ENCODE results near the gene WASF3.
"Not testable (repeated sequence)": the region's sequence is repeated elsewhere in the genome, so short reads cannot be mapped to it uniquely, and the experiment has no call there.

Gene WASF3

DNA sequence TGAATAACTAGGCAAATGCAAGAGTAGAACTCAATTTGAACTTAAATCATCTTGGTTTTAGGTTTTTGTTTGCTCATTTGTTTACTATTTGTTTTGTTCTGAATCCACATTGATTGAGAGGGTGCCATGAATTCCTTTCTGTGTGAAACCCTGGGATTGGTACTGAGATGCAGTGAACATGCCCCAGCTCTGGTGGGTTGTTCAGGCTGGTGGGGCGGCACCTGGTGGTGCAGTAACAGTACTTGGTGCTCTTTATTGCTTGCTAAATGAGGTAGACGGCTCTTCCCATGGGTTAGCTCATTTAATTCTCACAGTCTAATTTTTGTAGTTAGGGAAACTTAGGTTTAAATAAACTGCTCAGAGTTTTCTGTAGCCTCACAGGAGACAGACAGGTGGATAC lies 48.4 kb downstream of the WASF3 start:
- intact Hi-C loops (cut with micrococcal nuclease) = no loop called here
- Mint-ChIP-seq H3K9me3 (no peaks in the 10 kb centered on the region), H3K4me1 (ENCODE audit: low read depth) (no peaks in the 10 kb centered on the region), H3K36me3 (ENCODE audit: low read depth) (no peaks in the 10 kb centered on the region), H3K27me3 (peaks cover 1% of the 10 kb centered on the region), H3K27ac (no peak overlapping the region), H3K4me3 (no peak overlapping the region)

DNA sequence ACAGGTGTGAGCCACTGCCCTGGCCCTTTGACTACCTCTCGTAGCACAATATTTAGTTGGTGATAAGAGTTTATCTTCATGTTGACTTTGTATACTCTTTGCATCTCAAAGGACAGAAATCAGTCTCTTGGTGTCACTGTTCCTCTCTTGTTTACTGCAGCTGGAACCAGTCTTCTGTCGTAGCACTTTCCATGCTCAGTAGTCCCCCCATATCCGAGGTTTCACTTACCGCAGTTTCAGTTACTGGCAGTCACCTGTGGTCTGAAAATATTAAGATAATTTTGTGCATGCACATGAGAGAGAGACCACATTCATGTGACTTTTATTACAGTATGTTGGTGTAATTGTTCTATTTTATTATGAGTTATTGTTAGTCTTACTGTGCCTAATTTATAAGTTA lies 49.1 kb downstream of the WASF3 start:
- H3K4me1 Mint-ChIP-seq (ENCODE audit: low read depth) = no peaks in the 10 kb centered on the region
- H3K36me3 Mint-ChIP-seq (ENCODE audit: low read depth) = no peaks in the 10 kb centered on the region
- no peak overlapping the region for H3K4me3 Mint-ChIP-seq
- H3K27me3 Mint-ChIP-seq = peaks cover 1% of the 10 kb centered on the region
- H3K9me3 Mint-ChIP-seq = no peaks in the 10 kb centered on the region
- H3K27ac Mint-ChIP-seq = no peak overlapping the region
- intact Hi-C loops (cut with micrococcal nuclease) = no loop called here

DNA sequence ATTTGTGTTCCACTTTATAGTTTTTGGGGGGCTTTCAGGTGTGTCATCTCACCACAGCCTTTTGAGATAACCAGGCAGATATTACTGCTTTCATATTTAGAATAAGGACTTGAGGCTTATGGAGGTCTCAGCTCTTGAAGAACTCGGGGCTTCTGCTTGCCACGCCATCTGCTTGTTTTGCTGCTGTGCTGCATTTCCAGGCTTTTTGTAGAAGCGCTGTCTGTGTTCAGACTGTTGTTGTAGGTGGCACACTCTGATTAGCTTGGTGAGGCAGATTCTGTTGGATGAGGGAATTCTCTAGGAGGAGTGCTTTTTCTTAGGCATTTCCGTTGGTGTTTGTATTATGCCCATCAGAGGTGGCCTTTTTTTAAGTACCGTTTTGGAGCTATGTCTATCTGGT lies 57.2 kb downstream of the WASF3 start:
- no peak overlapping the region for H3K27ac Mint-ChIP-seq
- no peaks in the 10 kb centered on the region for H3K36me3 Mint-ChIP-seq (ENCODE audit: low read depth)
- no peak overlapping the region for H3K4me3 Mint-ChIP-seq
- H3K9me3 Mint-ChIP-seq = no peaks in the 10 kb centered on the region
- H3K4me1 Mint-ChIP-seq (ENCODE audit: low read depth) = no peaks in the 10 kb centered on the region
- H3K27me3 Mint-ChIP-seq = peaks cover 1% of the 10 kb centered on the region
- intact Hi-C loops (cut with micrococcal nuclease) = no loop called here

DNA sequence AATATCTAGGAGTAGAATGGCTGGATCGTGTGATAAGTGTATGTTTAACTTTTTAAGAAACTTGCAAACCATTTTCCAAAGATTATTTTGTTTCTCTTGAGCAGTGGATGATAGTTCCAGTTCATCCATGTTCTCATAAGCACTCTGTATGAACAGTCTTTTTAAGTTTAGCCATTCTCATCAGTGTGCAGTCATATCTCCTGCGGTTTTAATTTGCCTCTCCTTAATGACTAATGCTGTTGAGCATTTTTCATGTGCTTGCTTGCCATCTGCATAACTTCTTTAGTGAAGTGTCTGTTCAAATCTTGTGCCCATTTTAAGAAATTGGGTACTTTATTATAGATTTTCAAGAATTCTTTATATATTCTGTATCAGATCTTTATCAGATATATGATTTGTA lies 58.6 kb downstream of the WASF3 start:
- H3K27ac Mint-ChIP-seq = no peak overlapping the region
- H3K27me3 Mint-ChIP-seq = no peaks in the 10 kb centered on the region
- H3K4me1 Mint-ChIP-seq (ENCODE audit: low read depth) = no peaks in the 10 kb centered on the region
- no peaks in the 10 kb centered on the region for H3K36me3 Mint-ChIP-seq (ENCODE audit: low read depth)
- H3K9me3 Mint-ChIP-seq = no peaks in the 10 kb centered on the region
- no peak overlapping the region for H3K4me3 Mint-ChIP-seq
- intact Hi-C loops (cut with micrococcal nuclease) = no loop called here

DNA sequence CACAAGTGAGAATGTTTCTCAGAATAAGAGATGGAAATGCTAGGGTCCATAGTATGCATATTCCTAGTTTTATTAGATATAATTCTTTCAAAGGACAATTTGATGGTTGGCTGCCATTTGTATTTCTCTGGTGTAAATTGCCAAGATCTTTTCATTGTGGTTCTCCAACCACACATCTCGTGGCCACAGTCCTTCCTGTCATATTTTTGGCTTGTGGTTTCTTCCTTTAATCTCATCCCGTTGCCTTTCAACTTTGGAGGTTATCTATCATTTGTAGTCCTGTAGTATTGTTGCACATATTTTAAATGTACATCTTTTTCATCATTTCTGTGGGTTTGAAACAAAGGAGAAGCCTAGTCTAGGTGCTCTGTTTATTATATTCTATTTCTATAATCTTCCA lies 61.2 kb downstream of the WASF3 start:
- Mint-ChIP-seq H3K36me3 (ENCODE audit: low read depth) (no peaks in the 10 kb centered on the region), H3K27me3 (no peaks in the 10 kb centered on the region), H3K27ac (no peak overlapping the region), H3K4me3 (no peak overlapping the region), H3K9me3 (peaks cover 7% of the 10 kb centered on the region), H3K4me1 (ENCODE audit: low read depth) (no peaks in the 10 kb centered on the region)
- intact Hi-C loops (cut with micrococcal nuclease) = no loop called here

DNA sequence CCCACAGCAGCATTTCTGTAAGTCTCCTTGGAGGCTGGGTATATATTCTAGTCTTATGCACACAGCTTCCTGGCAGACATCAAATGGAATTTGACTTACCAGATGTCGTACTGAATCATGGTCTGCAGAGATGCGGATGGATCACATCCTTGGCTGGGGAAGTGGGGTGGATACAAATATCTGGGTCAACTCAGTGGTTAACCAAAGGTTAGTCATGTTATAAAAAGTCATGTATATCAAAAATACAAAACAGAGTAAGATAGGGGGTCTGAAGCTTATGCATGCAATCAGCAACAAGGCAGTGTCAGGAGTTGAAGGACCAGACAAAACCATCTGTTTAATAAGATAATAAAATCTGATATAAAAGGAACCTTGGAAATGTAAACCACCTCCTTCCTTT lies 61.9 kb downstream of the WASF3 start:
- H3K9me3 Mint-ChIP-seq = peaks cover 13% of the 10 kb centered on the region
- no peaks in the 10 kb centered on the region for H3K27me3 Mint-ChIP-seq
- no peak overlapping the region for H3K4me3 Mint-ChIP-seq
- intact Hi-C loops (cut with micrococcal nuclease) = no loop called here
- no peaks in the 10 kb centered on the region for H3K36me3 Mint-ChIP-seq (ENCODE audit: low read depth)
- no peak overlapping the region for H3K27ac Mint-ChIP-seq
- H3K4me1 Mint-ChIP-seq (ENCODE audit: low read depth) = no peaks in the 10 kb centered on the region

DNA sequence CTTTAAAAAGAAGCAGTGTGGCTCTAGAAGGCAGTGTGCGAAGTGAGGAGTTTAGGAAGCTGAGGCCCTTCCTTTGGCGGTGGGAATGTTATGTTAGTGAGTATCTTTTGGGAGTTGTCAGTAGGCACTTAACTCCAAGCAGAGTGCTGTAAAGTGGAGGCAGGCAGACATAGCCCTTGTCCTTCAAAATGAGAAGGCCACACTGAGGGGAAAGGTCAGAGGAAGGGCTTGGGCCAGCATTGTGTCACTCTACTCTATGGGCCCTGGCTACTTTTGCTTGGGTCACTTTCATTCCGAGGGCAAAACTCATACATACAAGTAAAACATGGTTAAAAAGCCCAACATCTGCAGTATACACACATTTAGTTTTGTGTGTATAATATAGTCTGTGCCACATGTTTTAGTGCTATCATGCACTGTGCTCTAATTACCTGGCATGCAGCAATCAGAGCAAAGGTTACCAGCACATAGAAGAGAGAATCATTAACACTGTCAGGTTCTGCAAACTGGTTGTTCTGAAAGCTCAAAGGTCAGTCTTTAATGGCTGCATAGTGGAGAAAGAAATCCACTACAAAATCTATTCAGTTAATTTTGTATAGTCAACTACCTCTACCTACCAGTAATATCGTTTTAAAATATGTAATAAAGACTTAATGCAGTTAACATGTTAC lies 64.4 kb downstream of the WASF3 start:
- Mint-ChIP-seq H3K27me3 (no peaks in the 10 kb centered on the region), H3K4me1 (ENCODE audit: low read depth) (no peaks in the 10 kb centered on the region), H3K36me3 (ENCODE audit: low read depth) (no peaks in the 10 kb centered on the region)

DNA sequence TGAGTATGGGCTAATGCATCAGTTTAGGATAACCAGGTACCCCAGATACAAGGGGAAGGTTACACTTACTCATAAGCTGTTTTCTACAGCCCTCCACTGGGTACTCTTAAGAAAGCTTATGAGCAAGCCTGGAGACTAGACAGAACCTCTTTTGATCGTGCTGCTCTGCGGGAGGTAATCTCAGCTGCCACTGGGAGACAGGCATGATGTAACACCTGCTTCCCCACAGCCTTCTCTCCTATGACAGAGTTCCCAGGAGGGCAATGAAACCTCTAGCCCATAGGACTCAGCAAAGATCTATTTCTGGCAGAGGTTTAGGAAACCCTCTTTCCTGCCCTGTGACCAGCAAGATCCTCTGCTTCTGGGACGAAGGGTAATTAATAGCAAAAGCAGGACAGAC lies 65.6 kb downstream of the WASF3 start:
- Mint-ChIP-seq H3K4me3 (no peak overlapping the region), H3K27ac (no peak overlapping the region), H3K4me1 (ENCODE audit: low read depth) (no peaks in the 10 kb centered on the region), H3K27me3 (no peaks in the 10 kb centered on the region), H3K36me3 (ENCODE audit: low read depth) (no peaks in the 10 kb centered on the region), H3K9me3 (peaks cover 30% of the 10 kb centered on the region)
- intact Hi-C loops (cut with micrococcal nuclease) = no loop called here

More for the DNA sequence above, 64.4 kb downstream of the WASF3 start:
- Mint-ChIP-seq H3K27ac (no peak overlapping the region), H3K4me3 (no peak overlapping the region), H3K9me3 (peaks cover 30% of the 10 kb centered on the region)
- intact Hi-C loops (cut with micrococcal nuclease) = no loop called here

DNA sequence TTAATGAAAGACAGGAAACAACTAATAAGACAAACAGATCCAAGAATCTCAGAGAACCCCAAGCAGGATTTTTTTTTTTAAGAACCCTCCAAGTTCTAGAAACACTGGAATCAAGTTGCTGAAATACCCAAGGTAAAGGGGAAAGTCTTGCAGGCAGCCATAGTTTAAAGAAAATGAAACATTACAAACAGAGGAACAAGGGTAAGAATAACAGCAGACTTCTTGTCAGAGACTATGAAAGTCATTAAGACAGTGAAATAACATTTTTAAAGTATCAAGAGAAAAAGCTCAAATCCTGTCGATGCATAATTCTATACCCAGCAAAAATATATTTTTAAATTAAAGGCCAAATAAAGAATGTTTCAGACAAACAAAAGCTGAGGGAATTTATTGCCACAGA lies 67.1 kb downstream of the WASF3 start:
- H3K27ac Mint-ChIP-seq = no peak overlapping the region
- peaks cover 37% of the 10 kb centered on the region for H3K9me3 Mint-ChIP-seq
- intact Hi-C loops (cut with micrococcal nuclease) = no loop called here
- H3K36me3 Mint-ChIP-seq (ENCODE audit: low read depth) = no peaks in the 10 kb centered on the region
- H3K27me3 Mint-ChIP-seq = no peaks in the 10 kb centered on the region
- no peak overlapping the region for H3K4me3 Mint-ChIP-seq
- H3K4me1 Mint-ChIP-seq (ENCODE audit: low read depth) = no peaks in the 10 kb centered on the region

DNA sequence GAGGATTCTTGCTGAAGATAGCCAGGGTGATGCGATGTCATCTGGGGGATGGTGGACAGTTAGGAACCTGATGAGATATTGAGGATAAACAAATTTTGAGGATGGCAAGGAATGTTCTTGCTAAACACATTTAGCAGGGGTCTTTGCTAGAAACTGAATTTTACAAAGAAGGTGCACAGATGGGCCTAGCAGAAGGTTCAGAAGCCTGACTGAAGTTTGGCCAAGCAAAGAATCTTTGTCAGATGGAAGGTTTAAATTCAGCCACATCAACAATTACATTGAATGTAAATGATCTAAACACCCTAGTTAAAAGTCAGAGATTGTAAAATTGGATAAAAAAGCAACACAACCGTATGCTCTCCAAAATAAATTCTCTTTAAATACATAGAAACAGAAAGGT lies 68.8 kb downstream of the WASF3 start:
- Mint-ChIP-seq H3K36me3 (ENCODE audit: low read depth) (no peaks in the 10 kb centered on the region), H3K27ac (no peak overlapping the region), H3K9me3 (peaks cover 37% of the 10 kb centered on the region), H3K4me3 (no peak overlapping the region), H3K4me1 (ENCODE audit: low read depth) (no peaks in the 10 kb centered on the region), H3K27me3 (no peaks in the 10 kb centered on the region)
- intact Hi-C loops (cut with micrococcal nuclease) = no loop called here

DNA sequence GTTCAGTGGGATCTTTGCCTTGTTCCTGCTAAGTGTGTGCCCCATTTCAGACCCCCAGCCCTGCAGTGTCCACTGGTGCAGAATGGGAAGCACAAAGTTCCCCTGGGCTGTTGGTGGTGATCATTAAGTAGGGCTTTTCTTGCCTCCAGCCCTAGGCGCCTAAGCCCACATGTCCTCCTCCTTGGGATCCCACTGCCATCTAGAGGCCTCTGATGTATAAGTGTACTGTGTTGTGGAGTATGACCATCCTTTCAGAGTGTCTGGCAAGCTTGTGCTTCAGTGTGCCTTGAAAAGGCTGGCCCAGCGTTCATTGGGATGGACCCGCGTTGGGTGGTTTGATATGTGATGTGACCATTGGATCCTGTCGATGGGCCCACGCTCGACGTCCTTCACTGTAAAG lies 71.2 kb downstream of the WASF3 start:
- Mint-ChIP-seq H3K9me3 (peaks cover 39% of the 10 kb centered on the region), H3K4me1 (ENCODE audit: low read depth) (no peaks in the 10 kb centered on the region), H3K27ac (no peak overlapping the region), H3K36me3 (ENCODE audit: low read depth) (no peaks in the 10 kb centered on the region), H3K27me3 (no peaks in the 10 kb centered on the region), H3K4me3 (no peak overlapping the region)
- intact Hi-C loops (cut with micrococcal nuclease) = no loop called here

DNA sequence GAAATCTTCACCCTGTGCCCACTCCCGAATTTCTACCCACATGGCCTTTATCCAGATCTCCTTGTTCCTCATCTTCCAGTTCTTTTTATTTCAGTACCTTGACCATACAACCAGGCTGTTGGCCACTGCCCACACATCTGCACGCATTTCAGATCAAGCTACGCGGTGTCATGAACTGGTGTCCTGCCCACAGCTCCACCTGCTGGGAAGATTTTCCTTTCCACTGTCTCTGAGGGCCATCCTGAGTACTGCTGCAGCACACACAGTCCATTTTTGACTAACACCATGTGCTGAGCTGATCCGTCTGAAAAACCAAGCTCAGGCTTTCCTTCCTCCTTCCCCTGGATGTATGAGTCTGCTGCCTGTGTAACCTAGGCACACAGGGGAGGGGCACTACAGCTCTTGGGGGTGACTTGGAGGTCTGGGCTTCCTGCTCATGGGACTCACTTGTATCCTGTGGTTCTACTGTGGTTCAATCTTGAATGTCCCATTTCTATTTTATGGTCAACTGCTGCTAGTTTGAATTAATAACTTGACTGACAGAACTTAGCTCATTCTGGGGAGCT lies 71.9 kb downstream of the WASF3 start:
- no peaks in the 10 kb centered on the region for H3K36me3 Mint-ChIP-seq (ENCODE audit: low read depth)
- intact Hi-C loops (cut with micrococcal nuclease) = no loop called here

DNA sequence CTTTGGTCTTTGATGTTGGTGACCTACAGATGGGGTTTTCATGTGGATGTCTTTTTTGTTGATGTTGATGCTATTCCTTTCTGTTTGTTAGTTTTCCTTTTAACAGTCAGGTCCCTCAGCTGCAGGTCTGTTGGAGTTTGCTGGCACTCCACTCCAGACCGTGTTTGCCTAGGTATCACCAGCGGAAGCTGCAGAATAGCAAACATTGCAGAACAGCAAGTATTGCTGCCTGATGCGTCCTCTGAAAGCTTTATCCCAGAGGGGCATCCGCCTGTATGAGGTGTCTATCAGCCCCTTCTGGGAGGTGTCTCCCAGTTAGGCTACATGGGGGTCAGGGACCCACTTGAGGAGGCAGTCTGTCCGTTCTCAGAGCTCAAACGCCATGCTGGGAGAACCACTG lies 78.2 kb downstream of the WASF3 start:
- H3K27me3 Mint-ChIP-seq; H3K27ac Mint-ChIP-seq; H3K4me1 Mint-ChIP-seq (ENCODE audit: low read depth); H3K4me3 Mint-ChIP-seq; H3K36me3 Mint-ChIP-seq (ENCODE audit: low read depth); intact Hi-C loops (cut with micrococcal nuclease): not testable (repeated sequence)
- peaks cover 33% of the 10 kb centered on the region for H3K9me3 Mint-ChIP-seq

More for the DNA sequence above, 71.9 kb downstream of the WASF3 start:
- H3K4me1 Mint-ChIP-seq (ENCODE audit: low read depth) = no peaks in the 10 kb centered on the region
- no peak overlapping the region for H3K4me3 Mint-ChIP-seq
- H3K27ac Mint-ChIP-seq = no peak overlapping the region
- no peaks in the 10 kb centered on the region for H3K27me3 Mint-ChIP-seq
- H3K9me3 Mint-ChIP-seq = peaks cover 39% of the 10 kb centered on the region

DNA sequence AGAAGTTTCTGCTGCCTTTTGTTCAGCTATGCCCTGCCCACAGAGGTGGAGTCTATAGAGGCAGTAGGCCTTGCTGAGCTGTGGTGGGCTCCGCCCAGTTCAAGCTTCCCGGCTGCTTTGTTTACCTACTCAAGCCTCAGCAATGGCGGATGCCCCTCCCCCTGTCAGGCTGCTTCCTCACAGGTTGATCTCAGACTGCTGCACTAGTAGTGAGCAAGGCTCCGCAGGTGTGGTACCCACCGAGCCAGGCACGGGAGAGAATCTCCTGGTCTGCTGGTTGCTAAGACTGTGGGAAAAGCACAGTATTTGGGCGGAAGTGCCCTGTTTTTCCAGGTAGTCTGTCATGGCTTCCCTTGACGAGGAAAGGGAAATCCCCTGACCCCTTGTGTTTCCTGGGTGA lies 78.6 kb downstream of the WASF3 start:
- intact Hi-C loops (cut with micrococcal nuclease); H3K4me1 Mint-ChIP-seq (ENCODE audit: low read depth); H3K36me3 Mint-ChIP-seq (ENCODE audit: low read depth); H3K27ac Mint-ChIP-seq; H3K27me3 Mint-ChIP-seq; H3K4me3 Mint-ChIP-seq: not testable (repeated sequence)
- peaks cover 33% of the 10 kb centered on the region for H3K9me3 Mint-ChIP-seq

DNA sequence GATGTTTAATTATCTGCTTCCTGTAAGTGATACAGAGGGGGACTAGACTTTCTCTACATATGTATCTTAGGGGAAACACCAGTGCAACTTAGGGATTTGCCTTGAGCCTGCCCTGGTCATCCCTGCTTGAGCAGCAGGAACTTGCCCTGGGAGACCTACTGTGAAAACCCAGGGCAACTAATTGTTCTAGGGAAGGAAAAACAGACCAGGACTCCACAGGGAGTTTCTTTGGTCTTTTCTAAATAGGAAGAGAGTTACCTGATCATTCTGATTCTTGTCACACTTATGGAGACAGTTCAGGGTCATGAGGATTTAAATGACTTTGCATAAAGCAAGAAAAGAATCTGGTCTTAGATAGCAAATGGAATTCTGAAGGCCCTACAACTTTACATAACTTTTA lies 89.1 kb downstream of the WASF3 start:
- intact Hi-C loops (cut with micrococcal nuclease) = no loop called here
- no peaks in the 10 kb centered on the region for H3K4me1 Mint-ChIP-seq (ENCODE audit: low read depth)
- no peak overlapping the region for H3K27ac Mint-ChIP-seq
- no peaks in the 10 kb centered on the region for H3K27me3 Mint-ChIP-seq
- H3K4me3 Mint-ChIP-seq = no peak overlapping the region
- no peaks in the 10 kb centered on the region for H3K36me3 Mint-ChIP-seq (ENCODE audit: low read depth)
- peaks cover 17% of the 10 kb centered on the region for H3K9me3 Mint-ChIP-seq
